Heart left ventricle (tissue), 16 donors: ENCODE results near the gene MRPL11. TPM values are rescaled to one million over a fixed set of nuclear protein-coding genes. Genes with fewer than 3 reads are reported as not detected.

Experiments
- ATAC-seq, 4 donors: fragments of 200-7000 bp; cut with Tn5 transposase; one replicate each; pipeline ENCODE4 v1.9.1; 2020 to 2022; ENCODE audit warnings: moderate library complexity in 4 of 4, mild to moderate bottlenecking in 3 of 4, moderate number of reproducible peaks in 1 of 4
- DNase-seq, 5 donors: peaks; one replicate each; pipeline ENCODE4 v3.0.0-alpha.2; 2020
- H3K27ac ChIP-seq, 12 donors: fragments of 200-600 bp; sonication (generic) in 4 of 12; one replicate each; pipeline versions ENCODE4 v1.5.0 to v1.8.0; 2016 to 2022; ENCODE audit warnings: mild to moderate bottlenecking in 2 of 12
- H3K27me3 ChIP-seq, 9 donors: fragments of 200-600 bp; sonication (generic) in 2 of 9; one replicate each; pipeline versions ENCODE4 v1.5.1 to v1.8.0; 2016 to 2022; ENCODE audit warnings: mild to moderate bottlenecking in 3 of 9
- H3K36me3 ChIP-seq, 9 donors: fragments of 200-600 bp; sonication (generic) in 2 of 9; one replicate each; pipeline versions ENCODE4 v1.5.0 to v1.8.0; 2018 to 2022; ENCODE audit warnings: mild to moderate bottlenecking in 2 of 9
- H3K4me1 ChIP-seq, 12 donors: fragments of 200-600 bp; sonication (generic) in 4 of 12; one replicate each; pipeline versions ENCODE4 v1.5.0 to v1.8.0; 2016 to 2022; ENCODE audit warnings: mild to moderate bottlenecking in 3 of 12
- H3K4me3 ChIP-seq, 12 donors: fragments of 200-600 bp; sonication (generic) in 4 of 12; one replicate each; pipeline versions ENCODE4 v1.5.0 to v1.8.0; 2017 to 2022; ENCODE audit warnings: mild to moderate bottlenecking in 9 of 12, moderate library complexity in 4 of 12
- H3K9me3 ChIP-seq, 12 donors: fragments of 200-600 bp; sonication (generic) in 4 of 12; one replicate each; pipeline versions ENCODE4 v1.5.0 to v1.8.0; 2016 to 2022; ENCODE audit warnings: mild to moderate bottlenecking in 1 of 12
- CTCF ChIP-seq, 12 donors: fragments of 200-600 bp; sonication (generic) in 4 of 12; IDR thresholded peaks; one replicate each; pipeline versions ENCODE4 v1.5.0 to v1.8.0; 2018 to 2022; ENCODE audit warnings: antibody characterized with exemption in 12 of 12, mild to moderate bottlenecking in 5 of 12
- POLR2A ChIP-seq, 2 donors: fragments of 450-650 bp; IDR thresholded peaks; one replicate each; pipeline ENCODE4 v1.6.1; 2017; ENCODE audit warnings: antibody characterized with exemption in 2 of 2, mild to moderate bottlenecking in 2 of 2, moderate library complexity in 2 of 2
- whole genome bisulfite sequencing, 4 donors: extraction: QIAGEN DNeasy Blood & Tissue Kit in 2 of 4; methylation state at CpG; one replicate each; pipeline versions ENCODE4 v1.1.5 to v1.1.7; 2013 to 2018; 5-methylcytosine and 5-hydroxymethylcytosine counted together
- intact Hi-C, 10 donors: fragments of 100-400 bp; cut with DNase I; formaldehyde crosslinking; loops; one replicate each; pipeline versions ENCODE4 v1.11.1 to v1.14.2; 2022
- polyA plus RNA-seq, 2 donors: library from polyadenylated mRNA; stranded (reverse); fragments of 200-250 nt; gene quantifications; one replicate each; pipeline ENCODE4 v1.2.3, GENCODE V29; 2013
- total RNA-seq, 9 donors: library from RNA; depleted of rRNA in 2 of 9; stranded (reverse); fragments of >200 nt in 2 of 9; fragmentation: NEBNext Ultra II Directional in 3 of 9; extraction: Animal tissue kit (Norgen Biotek cat#: 25700) in 3 of 9; gene quantifications; one replicate each; pipeline versions ENCODE4 v1.1.0 to v1.2.4, GENCODE V29; 2016 to 2023
- donor health status: ischemic (EF 13 %, LVEDD 7.1; RV severe dilation, severe dysfunction).
- donor health status: healthy with polysubstance abuse.
- donor health status: DM: no; HTN: yes; CAD: no.
- donor health status: DM: no; HTN: no; CAD: no.
- donor health status: ischemic (EF 25% LVEDD 6.9; RV normal size, moderate dysfunction).
- donor health status: ischemic (EF 25% LVEDD 5.7; RV mildly dilated, moderate dysfunction).
- donor health status: healthy.
- donor health status: DM: yes; HTN: yes; CAD: no.
- donor health status: ischemic (EF 35%, LVEDD 5.7; RV mildly dilated, moderate dysfunction).
- donor health status: nonischemic (EF 11% LVEDD 7.7; RV severe dilation, severe dysfunction).
- donor health status: DM: yes; HTN: yes; CAD: no.
- donor health status: PGD.
- donor health status: ischemic (EF 29% LVEDD 5.4; RV normal size, mild dysfunction).
- donor health status: nonischemic (EF 23%, LVEDD 6.1; RV moderate dilation, normal function).

Gene MRPL11
- total and polyA plus RNA-seq, 11 donors = 38.9 to 62.8 (median 47.4) TPM

GRCh38 chr11:66467034-66467659 lies 28.5 kb upstream of the MRPL11 start:
- 2 to 13% (median 3%) methylated on average over 13 to 72 of the region's 72 CpGs for WGBS, 4 donors
- H3K27ac ChIP-seq = peak overlapping the region in 6 of 12 donors; percentile 14 to 87 (median 74)
- TF ChIP-seq POLR2A (IDR thresholded peaks at IDR 0.05) (no peak), CTCF (IDR thresholded peaks at IDR 0.05) (peak in 5 of 12 donors; percentile 10 to 45 (median 27))
- peaks cover 0 to 17% (median 4%) of the 10 kb centered on the region in 9 donors for H3K36me3 ChIP-seq
- H3K4me1 ChIP-seq = peaks cover 0 to 35% (median 12%) of the 10 kb centered on the region in 12 donors
- H3K4me3 ChIP-seq = peak overlapping the region; percentile 51 to 88 (median 72)
- no peaks in the 10 kb centered on the region for H3K27me3 ChIP-seq
- H3K9me3 ChIP-seq = peaks cover 0 to 12% (median 0%) of the 10 kb centered on the region in 12 donors
- ATAC-seq (peak in 2 of 4 donors; percentile 14 to 15), DNase-seq (peak in 1 of 5 donors; percentile 45)
- intact Hi-C loops = loop anchor here in 1 of 10 donors (2.0 kb wide), 1 partner anchor 28 kb away; the partner anchor contains the start of gene MRPL11

- Histone ChIP-seq H3K27ac (peak within 1 kb of the TSS in 11 of 12 donors; percentile 52 to 87 (median 73)), H3K9me3 (peaks cover 0 to 12% (median 0%) of the 10 kb centered on the region in 12 donors), H3K27me3 (no peaks in the 10 kb centered on the region), H3K4me1 (peaks cover 0 to 35% (median 12%) of the 10 kb centered on the region in 12 donors), H3K36me3 (peaks cover 0 to 12% (median 4%) of the 10 kb centered on the region in 9 donors), H3K4me3 (peak within 1 kb of the TSS; percentile 51 to 88 (median 72))
- WGBS, 4 donors = 0 to 2% (median 1%) methylated on average over 21 to 63 of the region's 63 CpGs
- intact Hi-C loops = loop anchor here in 1 of 10 donors (2.0 kb wide), 1 partner anchor 28 kb away; the partner anchor contains the start of gene MRPL11
- ATAC-seq (peak; percentile 98 to 99 (median 98)), DNase-seq (peak; percentile 91 to 97 (median 94))
- no peak for TF ChIP-seq CTCF (IDR thresholded peaks at IDR 0.05)
- TF ChIP-seq POLR2A (IDR thresholded peaks at IDR 0.05) = peak in 1 of 2 donors; percentile 73
Measured at GRCh38 chr11:66466225-66467033, 27.8 kb upstream of the MRPL11 start, which contains the start of gene PELI3. TSS of gene PELI3 (plus strand) at chr11:66466905. CDS start at chr11:66468129, 1,224 bp downstream.

DNA sequence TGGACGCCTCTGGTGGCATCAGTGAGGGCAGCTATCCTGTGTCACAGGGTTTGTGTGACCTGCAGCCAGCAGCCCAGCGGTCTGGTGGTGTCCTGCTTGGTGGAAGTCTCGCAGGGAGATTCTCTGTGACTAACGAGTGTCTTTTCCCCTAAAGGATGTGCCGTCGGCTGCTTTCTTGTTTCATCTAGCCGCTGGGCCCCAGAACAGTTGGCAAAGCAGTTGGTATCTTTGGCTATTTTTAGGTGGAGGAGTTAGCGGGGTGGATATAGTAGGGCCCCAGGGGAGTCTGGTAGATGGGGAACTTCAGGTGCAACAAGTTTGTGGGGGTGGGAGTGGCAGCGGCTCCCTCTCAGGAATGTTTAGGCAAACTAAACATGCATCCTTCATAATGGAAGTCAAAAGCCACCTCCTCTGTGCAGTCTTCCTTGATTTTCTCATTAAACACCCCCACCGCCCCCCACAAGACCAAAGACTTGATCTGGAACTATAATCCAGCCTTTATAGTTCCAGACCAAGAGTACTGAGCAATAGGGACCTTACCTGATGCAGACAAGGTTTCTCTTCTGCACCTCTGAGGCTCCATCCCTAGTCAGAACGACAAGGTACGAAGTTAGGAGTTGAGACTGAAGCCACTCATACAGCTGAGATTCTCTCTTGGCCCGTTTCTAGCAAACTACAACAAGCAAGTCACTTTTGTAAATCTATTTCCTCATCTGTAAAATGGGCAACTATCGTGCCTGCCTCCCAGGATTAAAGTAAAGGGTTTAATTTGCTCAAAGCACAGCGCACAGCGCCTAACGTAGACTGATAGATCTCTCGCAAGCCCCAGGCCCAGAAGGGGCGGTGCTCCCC lies 27.0 kb upstream of the MRPL11 start:
- Histone ChIP-seq H3K27me3 (no peaks in the 10 kb centered on the region), H3K9me3 (peaks cover 0 to 12% (median 0%) of the 10 kb centered on the region in 12 donors), H3K4me3 (peak overlapping the region in 10 of 12 donors; percentile 51 to 88 (median 74)), H3K4me1 (peaks cover 0 to 35% (median 12%) of the 10 kb centered on the region in 12 donors), H3K36me3 (peaks cover 0 to 3% (median 0%) of the 10 kb centered on the region in 9 donors), H3K27ac (peak overlapping the region in 9 of 12 donors; percentile 60 to 87 (median 75))
- TF ChIP-seq POLR2A (IDR thresholded peaks at IDR 0.05) = no peak
- TF ChIP-seq CTCF (IDR thresholded peaks at IDR 0.05) = no peak
- 35 to 44% (median 44%) methylated on average over 15 to 19 of the region's 19 CpGs for WGBS, 4 donors
- ATAC-seq = no peak
- intact Hi-C loops = loop anchor here in 1 of 10 donors (2.0 kb wide), 1 partner anchor 27 kb away; the partner anchor contains the start of gene MRPL11
- no peak for DNase-seq
